Measurements from ENCODE around the gene CAMK2B. TPM values are rescaled to one million over a fixed set of nuclear protein-coding genes. Genes with fewer than 3 reads are reported as not detected.

CAMK2B gene
- polyA plus RNA-seq, 2 donors = 0.33 to 1.2 TPM

- H3K27ac ChIP-seq (ENCODE audit: low read depth in 2 of 2, low read length in 1 of 2) = no peak overlapping the region
- no peak overlapping the region for H3K4me3 ChIP-seq (ENCODE audit: low read depth in 1 of 2, low read length in 2 of 2)
- peaks cover 0 to 4% of the 10 kb centered on the region in 2 donors for H3K4me1 ChIP-seq (ENCODE audit: control insufficient read depth in 2 of 2, insufficient read depth in 2 of 2, low read length in 1 of 2)
- no peaks in the 10 kb centered on the region for H3K27me3 ChIP-seq (ENCODE audit: control insufficient read depth in 1 of 2, insufficient read depth in 2 of 2, low read length in 2 of 2)
- 82 to 85% methylated on average over 9 of the region's 9 CpGs for WGBS, 2 donors
- H3K9me3 ChIP-seq (ENCODE audit: control insufficient read depth in 2 of 2, insufficient read depth in 1 of 2, low read depth in 1 of 2, low read length in 1 of 2) = no peaks in the 10 kb centered on the region
- no peaks in the 10 kb centered on the region for H3K36me3 ChIP-seq (ENCODE audit: control insufficient read depth in 2 of 2, insufficient read depth in 2 of 2, low read length in 1 of 2)
Observed at GRCh38 chr7:44278451-44279161, 46.8 kb downstream of the CAMK2B start.

- no peaks in the 10 kb centered on the region for H3K9me3 ChIP-seq (ENCODE audit: control insufficient read depth in 2 of 2, insufficient read depth in 1 of 2, low read depth in 1 of 2, low read length in 1 of 2)
- no peaks in the 10 kb centered on the region for H3K36me3 ChIP-seq (ENCODE audit: control insufficient read depth in 2 of 2, insufficient read depth in 2 of 2, low read length in 1 of 2)
- H3K27ac ChIP-seq (ENCODE audit: low read depth in 2 of 2, low read length in 1 of 2) = no peak overlapping the region
- H3K4me1 ChIP-seq (ENCODE audit: control insufficient read depth in 2 of 2, insufficient read depth in 2 of 2, low read length in 1 of 2) = peaks cover 0 to 4% of the 10 kb centered on the region in 2 donors
- H3K27me3 ChIP-seq (ENCODE audit: control insufficient read depth in 1 of 2, insufficient read depth in 2 of 2, low read length in 2 of 2) = no peaks in the 10 kb centered on the region
- WGBS, 2 donors = 71 to 73% methylated on average over 8 of the region's 8 CpGs
- H3K4me3 ChIP-seq (ENCODE audit: low read depth in 1 of 2, low read length in 2 of 2) = no peak overlapping the region
Observed at GRCh38 chr7:44277851-44278250, 47.5 kb downstream of the CAMK2B start.

GRCh38 chr7:44277391-44277790 lies 48.0 kb downstream of the CAMK2B start:
- no peaks in the 10 kb centered on the region for H3K36me3 ChIP-seq (ENCODE audit: control insufficient read depth in 2 of 2, insufficient read depth in 2 of 2, low read length in 1 of 2)
- no peaks in the 10 kb centered on the region for H3K27me3 ChIP-seq (ENCODE audit: control insufficient read depth in 1 of 2, insufficient read depth in 2 of 2, low read length in 2 of 2)
- WGBS, 2 donors = 89 to 94% methylated on average over 11 of the region's 11 CpGs
- H3K9me3 ChIP-seq (ENCODE audit: control insufficient read depth in 2 of 2, insufficient read depth in 1 of 2, low read depth in 1 of 2, low read length in 1 of 2) = no peaks in the 10 kb centered on the region
- peaks cover 0 to 4% of the 10 kb centered on the region in 2 donors for H3K4me1 ChIP-seq (ENCODE audit: control insufficient read depth in 2 of 2, insufficient read depth in 2 of 2, low read length in 1 of 2)
- no peak overlapping the region for H3K27ac ChIP-seq (ENCODE audit: low read depth in 2 of 2, low read length in 1 of 2)
- H3K4me3 ChIP-seq (ENCODE audit: low read depth in 1 of 2, low read length in 2 of 2) = no peak overlapping the region

DNA sequence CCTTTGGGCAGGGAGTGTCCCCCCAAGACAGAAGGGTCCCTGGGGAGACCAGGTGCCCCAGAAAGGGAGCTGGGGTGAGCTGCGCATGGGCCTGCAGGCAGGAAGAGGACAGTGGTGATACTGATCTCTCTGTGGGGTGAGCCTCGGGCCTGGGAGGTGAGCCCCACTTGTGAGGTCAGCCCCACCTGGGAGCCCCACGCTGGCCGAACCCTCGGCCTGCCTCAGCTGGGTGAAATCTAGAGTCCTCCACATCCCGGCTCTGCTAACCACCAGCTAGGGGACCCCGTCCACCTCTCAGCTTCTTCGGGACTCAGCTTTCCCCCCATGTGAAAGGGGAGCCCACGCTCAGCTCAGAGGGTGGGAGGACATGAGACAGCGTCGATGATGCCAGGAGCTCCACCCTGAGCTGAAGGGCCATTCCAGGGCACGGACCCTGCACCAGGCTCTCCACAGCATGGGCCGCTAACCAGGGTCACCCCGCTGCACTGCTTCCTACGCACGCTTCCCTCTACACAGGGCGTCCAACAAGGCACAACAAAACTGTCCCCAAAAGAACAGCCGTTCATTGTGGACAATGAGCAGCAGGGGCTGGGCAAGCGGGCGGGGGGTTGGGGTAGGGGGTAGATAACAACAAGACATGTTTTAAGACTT lies 48.7 kb downstream of the CAMK2B start:
- 90 to 91% methylated on average over 20 of the region's 20 CpGs for WGBS, 2 donors
- no peaks in the 10 kb centered on the region for H3K27me3 ChIP-seq (ENCODE audit: control insufficient read depth in 1 of 2, insufficient read depth in 2 of 2, low read length in 2 of 2)
- no peaks in the 10 kb centered on the region for H3K9me3 ChIP-seq (ENCODE audit: control insufficient read depth in 2 of 2, insufficient read depth in 1 of 2, low read depth in 1 of 2, low read length in 1 of 2)
- H3K27ac ChIP-seq (ENCODE audit: low read depth in 2 of 2, low read length in 1 of 2) = no peak overlapping the region
- H3K4me1 ChIP-seq (ENCODE audit: control insufficient read depth in 2 of 2, insufficient read depth in 2 of 2, low read length in 1 of 2) = no peaks in the 10 kb centered on the region
- H3K36me3 ChIP-seq (ENCODE audit: control insufficient read depth in 2 of 2, insufficient read depth in 2 of 2, low read length in 1 of 2) = no peaks in the 10 kb centered on the region
- no peak overlapping the region for H3K4me3 ChIP-seq (ENCODE audit: low read depth in 1 of 2, low read length in 2 of 2)

DNA sequence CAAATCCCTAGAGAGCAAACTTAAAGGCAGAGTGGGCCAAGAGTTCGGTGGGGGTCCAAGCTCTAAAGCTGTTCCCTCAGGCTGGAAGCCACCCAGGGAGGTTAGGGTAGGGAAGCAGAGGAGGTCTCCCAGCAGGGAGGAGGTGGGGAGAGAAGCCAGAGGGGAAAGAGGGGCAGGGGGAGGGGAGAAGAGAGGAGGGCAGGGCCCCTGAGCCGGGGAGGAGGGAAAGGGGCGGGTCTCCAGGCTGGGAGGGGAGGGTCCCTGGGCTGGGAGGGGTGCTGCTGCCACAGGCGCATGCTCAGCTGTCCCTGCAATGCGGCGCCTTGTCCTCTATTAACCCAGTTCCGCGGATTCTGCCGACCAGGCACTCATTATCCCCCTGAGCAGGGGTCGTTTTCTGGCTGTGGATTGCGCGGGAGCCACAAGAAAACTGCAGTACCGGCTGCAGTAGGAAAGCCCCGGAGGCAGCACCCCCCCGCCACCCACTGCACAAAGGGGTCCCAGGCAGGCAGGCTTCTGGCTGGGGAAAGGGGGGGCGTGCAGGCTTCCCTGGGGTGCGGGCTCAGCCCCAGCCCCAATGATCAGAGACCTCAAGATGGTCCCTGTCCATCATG lies 49.3 kb downstream of the CAMK2B start:
- Histone ChIP-seq H3K4me1 (ENCODE audit: control insufficient read depth in 2 of 2, insufficient read depth in 2 of 2, low read length in 1 of 2) (no peaks in the 10 kb centered on the region), H3K9me3 (ENCODE audit: control insufficient read depth in 2 of 2, insufficient read depth in 1 of 2, low read depth in 1 of 2, low read length in 1 of 2) (no peaks in the 10 kb centered on the region), H3K36me3 (ENCODE audit: control insufficient read depth in 2 of 2, insufficient read depth in 2 of 2, low read length in 1 of 2) (no peaks in the 10 kb centered on the region), H3K27me3 (ENCODE audit: control insufficient read depth in 1 of 2, insufficient read depth in 2 of 2, low read length in 2 of 2) (no peaks in the 10 kb centered on the region), H3K4me3 (ENCODE audit: low read depth in 1 of 2, low read length in 2 of 2) (no peak overlapping the region), H3K27ac (ENCODE audit: low read depth in 2 of 2, low read length in 1 of 2) (no peak overlapping the region)
- 25 to 36% methylated on average over 16 to 17 of the region's 17 CpGs for WGBS, 2 donors

GRCh38 chr7:44275146-44275545 lies 50.2 kb downstream of the CAMK2B start:
- H3K36me3 ChIP-seq (ENCODE audit: control insufficient read depth in 2 of 2, insufficient read depth in 2 of 2, low read length in 1 of 2) = no peaks in the 10 kb centered on the region
- no peaks in the 10 kb centered on the region for H3K9me3 ChIP-seq (ENCODE audit: control insufficient read depth in 2 of 2, insufficient read depth in 1 of 2, low read depth in 1 of 2, low read length in 1 of 2)
- no peaks in the 10 kb centered on the region for H3K27me3 ChIP-seq (ENCODE audit: control insufficient read depth in 1 of 2, insufficient read depth in 2 of 2, low read length in 2 of 2)
- H3K4me1 ChIP-seq (ENCODE audit: control insufficient read depth in 2 of 2, insufficient read depth in 2 of 2, low read length in 1 of 2) = no peaks in the 10 kb centered on the region
- H3K4me3 ChIP-seq (ENCODE audit: low read depth in 1 of 2, low read length in 2 of 2) = no peak overlapping the region
- H3K27ac ChIP-seq (ENCODE audit: low read depth in 2 of 2, low read length in 1 of 2) = no peak overlapping the region
- WGBS, 2 donors = 75 to 82% methylated on average over 7 of the region's 7 CpGs

GRCh38 chr7:44274623-44274975 lies 50.8 kb downstream of the CAMK2B start:
- H3K4me1 ChIP-seq (ENCODE audit: control insufficient read depth in 2 of 2, insufficient read depth in 2 of 2, low read length in 1 of 2) = no peaks in the 10 kb centered on the region
- 94 to 95% methylated on average over 3 of the region's 3 CpGs for WGBS, 2 donors
- H3K4me3 ChIP-seq (ENCODE audit: low read depth in 1 of 2, low read length in 2 of 2) = no peak overlapping the region
- no peaks in the 10 kb centered on the region for H3K9me3 ChIP-seq (ENCODE audit: control insufficient read depth in 2 of 2, insufficient read depth in 1 of 2, low read depth in 1 of 2, low read length in 1 of 2)
- H3K36me3 ChIP-seq (ENCODE audit: control insufficient read depth in 2 of 2, insufficient read depth in 2 of 2, low read length in 1 of 2) = no peaks in the 10 kb centered on the region
- H3K27me3 ChIP-seq (ENCODE audit: control insufficient read depth in 1 of 2, insufficient read depth in 2 of 2, low read length in 2 of 2) = no peaks in the 10 kb centered on the region
- H3K27ac ChIP-seq (ENCODE audit: low read depth in 2 of 2, low read length in 1 of 2) = no peak overlapping the region

GRCh38 chr7:44273681-44274622 lies 51.4 kb downstream of the CAMK2B start:
- Histone ChIP-seq H3K4me3 (ENCODE audit: low read depth in 1 of 2, low read length in 2 of 2) (no peak overlapping the region), H3K4me1 (ENCODE audit: control insufficient read depth in 2 of 2, insufficient read depth in 2 of 2, low read length in 1 of 2) (no peaks in the 10 kb centered on the region), H3K9me3 (ENCODE audit: control insufficient read depth in 2 of 2, insufficient read depth in 1 of 2, low read depth in 1 of 2, low read length in 1 of 2) (no peaks in the 10 kb centered on the region), H3K27ac (ENCODE audit: low read depth in 2 of 2, low read length in 1 of 2) (no peak overlapping the region), H3K27me3 (ENCODE audit: control insufficient read depth in 1 of 2, insufficient read depth in 2 of 2, low read length in 2 of 2) (no peaks in the 10 kb centered on the region), H3K36me3 (ENCODE audit: control insufficient read depth in 2 of 2, insufficient read depth in 2 of 2, low read length in 1 of 2) (no peaks in the 10 kb centered on the region)
- 83 to 88% methylated on average over 22 of the region's 22 CpGs for WGBS, 2 donors

- no peak overlapping the region for H3K27ac ChIP-seq (ENCODE audit: low read depth in 2 of 2, low read length in 1 of 2)
- no peaks in the 10 kb centered on the region for H3K36me3 ChIP-seq (ENCODE audit: control insufficient read depth in 2 of 2, insufficient read depth in 2 of 2, low read length in 1 of 2)
- WGBS, 2 donors = 89 to 91% methylated on average over 6 of the region's 6 CpGs
- H3K4me1 ChIP-seq (ENCODE audit: control insufficient read depth in 2 of 2, insufficient read depth in 2 of 2, low read length in 1 of 2) = no peaks in the 10 kb centered on the region
- no peaks in the 10 kb centered on the region for H3K9me3 ChIP-seq (ENCODE audit: control insufficient read depth in 2 of 2, insufficient read depth in 1 of 2, low read depth in 1 of 2, low read length in 1 of 2)
- no peak overlapping the region for H3K4me3 ChIP-seq (ENCODE audit: low read depth in 1 of 2, low read length in 2 of 2)
- no peaks in the 10 kb centered on the region for H3K27me3 ChIP-seq (ENCODE audit: control insufficient read depth in 1 of 2, insufficient read depth in 2 of 2, low read length in 2 of 2)
Observed at GRCh38 chr7:44272981-44273380, 52.4 kb downstream of the CAMK2B start.
